ENCODE data around the gene PIK3C2G.

Gene PIK3C2G

DNA sequence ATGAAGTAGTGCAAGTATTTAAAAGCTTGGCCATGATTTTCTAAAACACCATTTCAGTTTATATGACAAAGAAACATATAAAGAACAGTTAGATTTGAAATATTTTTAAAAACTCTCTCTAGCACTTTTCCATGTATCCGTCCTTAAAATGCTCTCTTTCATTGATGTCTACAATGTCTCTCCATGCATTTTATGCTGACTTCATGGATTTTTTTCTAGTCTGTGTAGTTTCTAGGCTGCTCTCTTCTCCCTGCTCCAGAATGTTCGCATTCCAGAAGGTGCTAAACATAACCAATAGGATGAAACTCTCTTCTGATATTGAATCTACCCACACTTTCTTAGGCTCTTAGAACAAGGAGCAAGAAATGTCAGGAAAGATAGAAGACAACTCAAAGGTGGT is 351.7 kb downstream of the PIK3C2G start:
- ATAC-seq = no peak
- TF ChIP-seq ZFP30 (CRISPR knock-in tag; IDR thresholded peaks at IDR 0.05) = no peak
- TF ChIP-seq, protein P1, sequence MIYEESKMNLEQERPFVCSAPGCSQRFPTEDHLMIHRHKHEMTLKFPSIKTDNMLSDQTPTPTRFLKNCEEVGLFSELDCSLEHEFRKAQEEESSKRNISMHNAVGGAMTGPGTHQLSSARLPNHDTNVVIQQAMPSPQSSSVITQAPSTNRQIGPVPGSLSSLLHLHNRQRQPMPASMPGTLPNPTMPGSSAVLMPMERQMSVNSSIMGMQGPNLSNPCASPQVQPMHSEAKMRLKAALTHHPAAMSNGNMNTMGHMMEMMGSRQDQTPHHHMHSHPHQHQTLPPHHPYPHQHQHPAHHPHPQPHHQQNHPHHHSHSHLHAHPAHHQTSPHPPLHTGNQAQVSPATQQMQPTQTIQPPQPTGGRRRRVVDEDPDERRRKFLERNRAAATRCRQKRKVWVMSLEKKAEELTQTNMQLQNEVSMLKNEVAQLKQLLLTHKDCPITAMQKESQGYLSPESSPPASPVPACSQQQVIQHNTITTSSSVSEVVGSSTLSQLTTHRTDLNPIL (CRISPR knock-in tag; IDR thresholded peaks at IDR 0.05; ENCODE audit: low read depth) = no peak
- no peak for TF ChIP-seq ZNF8 (CRISPR knock-in tag; IDR thresholded peaks at IDR 0.05)
- no peak for TF ChIP-seq ARNTL (CRISPR knock-in tag; IDR thresholded peaks at IDR 0.05; ENCODE audit: borderline replicate concordance, low read depth)
- no peak for TF ChIP-seq ZNF565 (CRISPR knock-in tag; conservative IDR thresholded peaks at IDR 0.05; ENCODE audit: low read depth)
- no peak for TF ChIP-seq ZNF70 (CRISPR knock-in tag; IDR thresholded peaks at IDR 0.05)
- no peak for TF ChIP-seq PPARA (CRISPR knock-in tag; IDR thresholded peaks at IDR 0.05; ENCODE audit: borderline replicate concordance)
- no peak for TF ChIP-seq GLIS3 (CRISPR knock-in tag; IDR thresholded peaks at IDR 0.05)
- no peak for TF ChIP-seq TCF4 (CRISPR knock-in tag; IDR thresholded peaks at IDR 0.05; ENCODE audit: borderline replicate concordance)
- TF ChIP-seq, protein P2, sequence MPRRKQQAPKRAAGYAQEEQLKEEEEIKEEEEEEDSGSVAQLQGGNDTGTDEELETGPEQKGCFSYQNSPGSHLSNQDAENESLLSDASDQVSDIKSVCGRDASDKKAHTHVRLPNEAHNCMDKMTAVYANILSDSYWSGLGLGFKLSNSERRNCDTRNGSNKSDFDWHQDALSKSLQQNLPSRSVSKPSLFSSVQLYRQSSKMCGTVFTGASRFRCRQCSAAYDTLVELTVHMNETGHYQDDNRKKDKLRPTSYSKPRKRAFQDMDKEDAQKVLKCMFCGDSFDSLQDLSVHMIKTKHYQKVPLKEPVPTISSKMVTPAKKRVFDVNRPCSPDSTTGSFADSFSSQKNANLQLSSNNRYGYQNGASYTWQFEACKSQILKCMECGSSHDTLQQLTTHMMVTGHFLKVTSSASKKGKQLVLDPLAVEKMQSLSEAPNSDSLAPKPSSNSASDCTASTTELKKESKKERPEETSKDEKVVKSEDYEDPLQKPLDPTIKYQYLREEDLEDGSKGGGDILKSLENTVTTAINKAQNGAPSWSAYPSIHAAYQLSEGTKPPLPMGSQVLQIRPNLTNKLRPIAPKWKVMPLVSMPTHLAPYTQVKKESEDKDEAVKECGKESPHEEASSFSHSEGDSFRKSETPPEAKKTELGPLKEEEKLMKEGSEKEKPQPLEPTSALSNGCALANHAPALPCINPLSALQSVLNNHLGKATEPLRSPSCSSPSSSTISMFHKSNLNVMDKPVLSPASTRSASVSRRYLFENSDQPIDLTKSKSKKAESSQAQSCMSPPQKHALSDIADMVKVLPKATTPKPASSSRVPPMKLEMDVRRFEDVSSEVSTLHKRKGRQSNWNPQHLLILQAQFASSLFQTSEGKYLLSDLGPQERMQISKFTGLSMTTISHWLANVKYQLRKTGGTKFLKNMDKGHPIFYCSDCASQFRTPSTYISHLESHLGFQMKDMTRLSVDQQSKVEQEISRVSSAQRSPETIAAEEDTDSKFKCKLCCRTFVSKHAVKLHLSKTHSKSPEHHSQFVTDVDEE (CRISPR knock-in tag; IDR thresholded peaks at IDR 0.05) = no peak
- no peak for TF ChIP-seq CSDC2 (CRISPR knock-in tag; IDR thresholded peaks at IDR 0.05)
- TF ChIP-seq OSR1 (CRISPR knock-in tag; IDR thresholded peaks at IDR 0.05) = no peak
- no peak for TF ChIP-seq ZFP3 (CRISPR knock-in tag; IDR thresholded peaks at IDR 0.05)
- TF ChIP-seq ZC3H10 (CRISPR knock-in tag; IDR thresholded peaks at IDR 0.05) = no peak
- TF ChIP-seq ISL1 (CRISPR knock-in tag; IDR thresholded peaks at IDR 0.05) = no peak
- TF ChIP-seq, protein P3, sequence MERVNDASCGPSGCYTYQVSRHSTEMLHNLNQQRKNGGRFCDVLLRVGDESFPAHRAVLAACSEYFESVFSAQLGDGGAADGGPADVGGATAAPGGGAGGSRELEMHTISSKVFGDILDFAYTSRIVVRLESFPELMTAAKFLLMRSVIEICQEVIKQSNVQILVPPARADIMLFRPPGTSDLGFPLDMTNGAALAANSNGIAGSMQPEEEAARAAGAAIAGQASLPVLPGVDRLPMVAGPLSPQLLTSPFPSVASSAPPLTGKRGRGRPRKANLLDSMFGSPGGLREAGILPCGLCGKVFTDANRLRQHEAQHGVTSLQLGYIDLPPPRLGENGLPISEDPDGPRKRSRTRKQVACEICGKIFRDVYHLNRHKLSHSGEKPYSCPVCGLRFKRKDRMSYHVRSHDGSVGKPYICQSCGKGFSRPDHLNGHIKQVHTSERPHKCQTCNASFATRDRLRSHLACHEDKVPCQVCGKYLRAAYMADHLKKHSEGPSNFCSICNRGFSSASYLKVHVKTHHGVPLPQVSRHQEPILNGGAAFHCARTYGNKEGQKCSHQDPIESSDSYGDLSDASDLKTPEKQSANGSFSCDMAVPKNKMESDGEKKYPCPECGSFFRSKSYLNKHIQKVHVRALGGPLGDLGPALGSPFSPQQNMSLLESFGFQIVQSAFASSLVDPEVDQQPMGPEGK (CRISPR knock-in tag; IDR thresholded peaks at IDR 0.05; ENCODE audit: borderline replicate concordance) = no peak
- TF ChIP-seq BACH2 (CRISPR knock-in tag; IDR thresholded peaks at IDR 0.05; ENCODE audit: borderline replicate concordance) = no peak

DNA sequence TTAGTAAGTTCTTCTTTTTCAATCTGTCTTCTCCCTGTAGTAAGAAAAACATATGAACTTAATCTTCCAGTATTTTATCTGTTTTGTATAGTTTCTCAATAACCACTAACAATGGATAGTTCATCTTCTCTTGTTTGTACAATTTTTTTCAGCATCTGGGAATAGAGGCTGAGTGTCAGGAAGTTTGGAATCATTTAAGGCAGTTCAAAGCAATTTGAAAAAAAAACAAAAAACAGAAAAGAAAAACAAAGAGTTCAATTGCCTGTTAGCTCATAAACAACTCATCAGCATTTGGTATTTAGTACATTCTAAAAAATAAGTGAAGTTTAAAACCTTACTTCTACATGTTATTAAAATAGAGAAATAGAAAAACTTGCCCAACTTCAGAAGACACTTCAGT is 359.7 kb downstream of the PIK3C2G start:
- ATAC-seq = no peak
- TF ChIP-seq, protein P3 (CRISPR knock-in tag; IDR thresholded peaks at IDR 0.05; ENCODE audit: borderline replicate concordance) = no peak
- TF ChIP-seq BACH2 (CRISPR knock-in tag; IDR thresholded peaks at IDR 0.05; ENCODE audit: borderline replicate concordance) (no peak), ISL1 (CRISPR knock-in tag; IDR thresholded peaks at IDR 0.05) (no peak), OSR1 (CRISPR knock-in tag; IDR thresholded peaks at IDR 0.05) (no peak), RARB (CRISPR knock-in tag; IDR thresholded peaks at IDR 0.05) (no peak), ZFP3 (CRISPR knock-in tag; IDR thresholded peaks at IDR 0.05) (no peak), ZFP30 (CRISPR knock-in tag; IDR thresholded peaks at IDR 0.05) (no peak), ARNTL (CRISPR knock-in tag; IDR thresholded peaks at IDR 0.05; ENCODE audit: borderline replicate concordance, low read depth) (no peak), CSDC2 (CRISPR knock-in tag; IDR thresholded peaks at IDR 0.05) (no peak), ZC3H10 (CRISPR knock-in tag; IDR thresholded peaks at IDR 0.05) (no peak), TOX (CRISPR knock-in tag; IDR thresholded peaks at IDR 0.05; ENCODE audit: borderline replicate concordance) (no peak), GLIS3 (CRISPR knock-in tag; IDR thresholded peaks at IDR 0.05) (no peak)
- TF ChIP-seq, protein P1 (CRISPR knock-in tag; IDR thresholded peaks at IDR 0.05; ENCODE audit: low read depth) = no peak
- TF ChIP-seq, protein P2 (CRISPR knock-in tag; IDR thresholded peaks at IDR 0.05) = no peak
- TF ChIP-seq, protein P4, sequence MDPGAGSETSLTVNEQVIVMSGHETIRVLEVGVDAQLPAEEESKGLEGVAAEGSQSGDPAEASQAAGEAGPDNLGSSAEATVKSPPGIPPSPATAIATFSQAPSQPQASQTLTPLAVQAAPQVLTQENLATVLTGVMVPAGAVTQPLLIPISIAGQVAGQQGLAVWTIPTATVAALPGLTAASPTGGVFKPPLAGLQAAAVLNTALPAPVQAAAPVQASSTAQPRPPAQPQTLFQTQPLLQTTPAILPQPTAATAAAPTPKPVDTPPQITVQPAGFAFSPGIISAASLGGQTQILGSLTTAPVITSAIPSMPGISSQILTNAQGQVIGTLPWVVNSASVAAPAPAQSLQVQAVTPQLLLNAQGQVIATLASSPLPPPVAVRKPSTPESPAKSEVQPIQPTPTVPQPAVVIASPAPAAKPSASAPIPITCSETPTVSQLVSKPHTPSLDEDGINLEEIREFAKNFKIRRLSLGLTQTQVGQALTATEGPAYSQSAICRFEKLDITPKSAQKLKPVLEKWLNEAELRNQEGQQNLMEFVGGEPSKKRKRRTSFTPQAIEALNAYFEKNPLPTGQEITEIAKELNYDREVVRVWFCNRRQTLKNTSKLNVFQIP (CRISPR knock-in tag; IDR thresholded peaks at IDR 0.05; ENCODE audit: borderline replicate concordance, low read depth) = no peak

Data from SK-N-SH treated with all-trans-retinoic acid at 6 μM for 48 hours (cell line).